Esophagus muscularis mucosa (tissue), 4 donors: ENCODE measurements around the gene VAMP4. TPM values are rescaled to one million over a fixed set of nuclear protein-coding genes. Genes with fewer than 3 reads are reported as not detected.
A peak's percentile ranks its signal among the peaks of the same experiment; 100 is the strongest.

Experiments
- DNase-seq: peaks from one replicate; pipeline ENCODE4 v3.0.0-alpha.2; 2017; ENCODE audit errors: extremely low spot score
- H3K27ac ChIP-seq, 4 donors: fragments of 200-600 bp; sonication (generic); replicated peaks in 1 of 4; 1 replicate in 3 of 4; 2 replicates in 1 of 4; pipeline ENCODE4 v1.5.1; 2016 to 2019; ENCODE audit warnings: mild to moderate bottlenecking in 1 of 4
- H3K27me3 ChIP-seq, 4 donors: fragments of 200-600 bp; sonication (generic); one replicate each; pipeline versions ENCODE4 v1.5.1 to v1.6.0; 2016 to 2019
- H3K36me3 ChIP-seq, 4 donors: fragments of 200-600 bp; sonication (generic); one replicate each; pipeline ENCODE4 v1.5.1; 2016 to 2019
- H3K4me1 ChIP-seq, 4 donors: fragments of 200-600 bp; sonication (generic); one replicate each; pipeline ENCODE4 v1.5.1; 2016 to 2019
- H3K4me3 ChIP-seq, 4 donors: fragments of 200-600 bp; sonication (generic); 1 replicate in 2 of 4; 2 replicates in 2 of 4; pipeline ENCODE4 v1.5.1; 2016 to 2019; ENCODE audit warnings: mild to moderate bottlenecking in 4 of 4, moderate library complexity in 1 of 4
- H3K9me3 ChIP-seq, 4 donors: fragments of 200-600 bp; sonication (generic); 1 replicate in 3 of 4; 2 replicates in 1 of 4; pipeline ENCODE4 v1.5.1; 2016 to 2019
- EP300 ChIP-seq: sonication (generic); formaldehyde crosslinking; IDR thresholded peaks from one replicate; pipeline ENCODE4 v1.6.1; 2017; ENCODE audit warnings: antibody characterized with exemption
- POLR2A ChIP-seq: fragments of 450-650 bp; IDR thresholded peaks from one replicate; pipeline ENCODE4 v1.6.1; 2017; ENCODE audit warnings: antibody characterized with exemption, moderate library complexity, mild to moderate bottlenecking, low read depth
- POLR2AphosphoS5 ChIP-seq, 2 donors: sonication (generic); formaldehyde crosslinking; IDR thresholded peaks; one replicate each; pipeline ENCODE4 v1.6.1; 2017; ENCODE audit warnings: antibody characterized with exemption in 2 of 2
- WGBS: methylation state at CpG from one replicate; pipeline ENCODE4 v1.1.5; 2018; 5-methylcytosine and 5-hydroxymethylcytosine counted together
- intact Hi-C: fragments of 100-400 bp; cut with DNase I; formaldehyde crosslinking; loops from one replicate; pipeline ENCODE4 v1.15.1; 2023
- total RNA-seq, 4 donors: library from RNA; depleted of rRNA; stranded (reverse); fragments of >200 nt; gene quantifications; one replicate each; pipeline versions ENCODE4 v1.1.0 to v1.2.1, GENCODE V29; 2016
- TF ChIP-seq, protein P1 (sequence below), 3 experiments: fragments of 200-600 bp in 2 of 3; fragments of 450-650 bp in 1 of 3; sonication (generic) in 2 of 3; IDR thresholded peaks; one replicate each; pipeline ENCODE4 v1.5.1; 2017 to 2019; ENCODE audit warnings: antibody characterized with exemption in 3 of 3, mild to moderate bottlenecking in 2 of 3, moderate library complexity in 1 of 3

VAMP4 gene
- total RNA-seq, result 10 to 100 TPM; 14.2 to 19.9 (median 16.1) TPM

DNA sequence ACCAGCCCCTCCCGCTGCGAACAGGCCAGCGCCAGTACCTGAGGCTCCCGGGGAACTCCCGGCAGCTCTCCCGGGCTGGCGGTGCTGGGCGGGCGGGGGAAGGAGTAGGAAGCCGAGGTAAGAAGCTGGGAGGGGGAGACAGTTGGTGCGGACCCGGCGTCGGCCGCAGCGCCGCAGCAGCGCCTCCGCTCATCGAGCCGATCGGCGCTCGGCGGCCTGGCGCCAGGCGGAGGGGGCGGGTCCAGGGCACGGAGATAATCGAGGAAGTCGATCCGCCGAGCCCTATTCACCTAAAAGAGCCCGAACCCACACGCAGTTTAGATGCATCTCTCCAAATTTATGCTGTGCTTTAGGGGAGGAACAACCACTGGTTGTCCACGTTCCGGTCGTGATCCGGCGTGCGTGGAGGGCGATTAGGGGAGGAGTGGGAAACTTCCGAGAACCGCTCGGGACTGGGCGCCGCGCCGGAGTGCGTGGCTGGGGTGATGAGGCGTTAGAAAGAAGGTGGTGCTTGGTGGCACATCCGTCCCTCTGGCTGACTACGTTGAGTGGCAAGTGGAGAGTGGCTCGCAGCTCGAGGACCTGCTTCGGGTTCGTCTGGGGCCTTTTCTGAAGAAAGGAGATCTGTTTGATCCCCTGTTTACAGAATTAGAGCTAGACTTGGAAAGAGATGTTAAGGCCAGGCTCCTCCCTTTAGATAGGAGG is at the start of gene VAMP4:
Gene VAMP4, minus strand, starts transcription at position 194 of the 705 bp plus-strand sequence. CDS start 3,651 bp downstream, outside the sequence.
- DNase-seq, result peak; percentile 96
- Histone ChIP-seq H3K4me3 (peak within 1 kb of the TSS; percentile 85 to 93 (median 90)), H3K27ac (peak within 1 kb of the TSS; percentile 96 to 98 (median 97)), H3K36me3 (peaks cover 2 to 13% (median 9%) of the 10 kb centered on the region in 4 donors), H3K27me3 (no peaks in the 10 kb centered on the region), H3K9me3 (no peaks in the 10 kb centered on the region), H3K4me1 (peaks cover 28 to 44% (median 36%) of the 10 kb centered on the region in 4 donors)
- WGBS, result 2% methylated on average over 43 of the region's 57 CpGs
- TF ChIP-seq EP300, result no peak
- TF ChIP-seq, protein P1, sequence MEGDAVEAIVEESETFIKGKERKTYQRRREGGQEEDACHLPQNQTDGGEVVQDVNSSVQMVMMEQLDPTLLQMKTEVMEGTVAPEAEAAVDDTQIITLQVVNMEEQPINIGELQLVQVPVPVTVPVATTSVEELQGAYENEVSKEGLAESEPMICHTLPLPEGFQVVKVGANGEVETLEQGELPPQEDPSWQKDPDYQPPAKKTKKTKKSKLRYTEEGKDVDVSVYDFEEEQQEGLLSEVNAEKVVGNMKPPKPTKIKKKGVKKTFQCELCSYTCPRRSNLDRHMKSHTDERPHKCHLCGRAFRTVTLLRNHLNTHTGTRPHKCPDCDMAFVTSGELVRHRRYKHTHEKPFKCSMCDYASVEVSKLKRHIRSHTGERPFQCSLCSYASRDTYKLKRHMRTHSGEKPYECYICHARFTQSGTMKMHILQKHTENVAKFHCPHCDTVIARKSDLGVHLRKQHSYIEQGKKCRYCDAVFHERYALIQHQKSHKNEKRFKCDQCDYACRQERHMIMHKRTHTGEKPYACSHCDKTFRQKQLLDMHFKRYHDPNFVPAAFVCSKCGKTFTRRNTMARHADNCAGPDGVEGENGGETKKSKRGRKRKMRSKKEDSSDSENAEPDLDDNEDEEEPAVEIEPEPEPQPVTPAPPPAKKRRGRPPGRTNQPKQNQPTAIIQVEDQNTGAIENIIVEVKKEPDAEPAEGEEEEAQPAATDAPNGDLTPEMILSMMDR (IDR thresholded peaks at IDR 0.05), result no peak
- TF ChIP-seq POLR2A, result peak; percentile 88
- TF ChIP-seq POLR2AphosphoS5 (IDR thresholded peaks at IDR 0.05), result peak; percentile 94 to 99
- intact Hi-C loops, result loop anchor here (2.0 kb wide), 1 partner anchor 39 kb away; the partner anchor contains the start of gene METTL13

DNA sequence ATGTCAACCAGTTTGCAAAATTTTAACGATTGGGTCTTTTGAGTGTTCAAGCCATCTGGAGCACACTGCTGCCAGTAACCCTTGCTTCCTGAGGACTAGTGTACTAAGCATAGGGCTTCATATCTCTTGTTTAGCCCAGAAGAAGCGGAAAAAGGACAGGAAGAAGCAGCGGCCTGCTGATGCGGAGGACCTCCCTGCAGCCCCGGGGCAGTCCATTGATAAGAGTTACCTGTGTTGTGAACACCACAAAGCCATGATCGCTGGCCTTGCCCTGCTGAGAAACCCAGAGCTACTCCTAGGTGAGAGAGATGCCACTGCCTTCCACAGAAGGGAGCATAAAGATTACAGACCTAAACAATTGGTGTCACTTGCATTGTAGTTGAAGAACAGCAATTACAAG is 48.5 kb upstream of the VAMP4 start:
- TF ChIP-seq, protein P1 (IDR thresholded peaks at IDR 0.05), result no peak
- TF ChIP-seq POLR2AphosphoS5 (IDR thresholded peaks at IDR 0.05) (no peak), EP300 (no peak), POLR2A (no peak)
- H3K36me3 ChIP-seq, result peaks cover 59 to 100% (median 98%) of the 10 kb centered on the region in 4 donors
- H3K9me3 ChIP-seq, result no peaks in the 10 kb centered on the region
- 88% methylated on average over 6 of the region's 6 CpGs for WGBS
- H3K4me3 ChIP-seq, result no peak overlapping the region
- no peaks in the 10 kb centered on the region for H3K27me3 ChIP-seq
- H3K27ac ChIP-seq, result no peak overlapping the region
- DNase-seq, result no peak
- H3K4me1 ChIP-seq, result peaks cover 4 to 11% (median 8%) of the 10 kb centered on the region in 4 donors
- intact Hi-C loops, result no loop called here

- Histone ChIP-seq H3K27ac (no peak overlapping the region), H3K36me3 (peaks cover 48 to 100% (median 97%) of the 10 kb centered on the region in 4 donors), H3K9me3 (no peaks in the 10 kb centered on the region), H3K4me1 (peaks cover 15 to 27% (median 24%) of the 10 kb centered on the region in 4 donors), H3K4me3 (no peak overlapping the region), H3K27me3 (no peaks in the 10 kb centered on the region)
- TF ChIP-seq, protein P1 (IDR thresholded peaks at IDR 0.05), result no peak
- TF ChIP-seq EP300 (no peak), POLR2A (no peak), POLR2AphosphoS5 (IDR thresholded peaks at IDR 0.05) (no peak)
- no peak for DNase-seq
- intact Hi-C loops, result no loop called here
- 82% methylated on average over 5 of the region's 5 CpGs for WGBS
These were observed 46.8 kb upstream of the VAMP4 start for GRCh38 chr1:171788696-171789095.

GRCh38 chr1:171787686-171788480 is 46.0 kb upstream of the VAMP4 start:
- WGBS, result 96% methylated on average over 15 of the region's 15 CpGs
- H3K4me1 ChIP-seq, result peaks cover 16 to 35% (median 32%) of the 10 kb centered on the region in 4 donors
- no peaks in the 10 kb centered on the region for H3K9me3 ChIP-seq
- H3K4me3 ChIP-seq, result no peak overlapping the region
- no peaks in the 10 kb centered on the region for H3K27me3 ChIP-seq
- intact Hi-C loops, result no loop called here
- H3K36me3 ChIP-seq, result peaks cover 48 to 95% (median 92%) of the 10 kb centered on the region in 4 donors
- TF ChIP-seq POLR2A (no peak), EP300 (no peak), POLR2AphosphoS5 (IDR thresholded peaks at IDR 0.05) (no peak)
- DNase-seq, result no peak
- no peak overlapping the region for H3K27ac ChIP-seq

DNA sequence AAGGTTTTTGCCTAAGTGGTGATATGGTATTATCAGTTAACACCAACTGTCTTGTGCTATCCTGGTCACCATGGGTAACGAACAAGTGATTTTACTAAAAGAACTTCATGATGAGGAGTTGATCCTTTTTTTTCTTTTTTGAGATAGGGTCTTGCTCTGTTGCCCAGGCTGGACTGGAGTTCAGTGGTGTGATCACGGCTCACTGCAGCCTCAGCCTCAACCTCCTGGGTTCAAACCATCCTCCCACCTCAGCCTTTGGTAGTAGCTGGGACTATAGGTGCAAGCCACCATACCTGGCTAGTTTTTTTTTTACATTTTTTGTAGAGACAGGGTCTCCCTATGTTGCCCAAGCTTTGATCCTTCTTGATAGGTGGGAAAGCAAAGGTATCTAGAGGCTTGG is 44.7 kb upstream of the VAMP4 start:
- Histone ChIP-seq H3K4me3 (no peak overlapping the region), H3K27me3 (no peaks in the 10 kb centered on the region), H3K36me3 (peaks cover 43 to 81% (median 78%) of the 10 kb centered on the region in 4 donors), H3K4me1 (peaks cover 23 to 45% (median 42%) of the 10 kb centered on the region in 4 donors), H3K27ac (no peak overlapping the region), H3K9me3 (no peaks in the 10 kb centered on the region)
- intact Hi-C loops, result no loop called here
- 90% methylated on average over 2 of the region's 2 CpGs for WGBS
- DNase-seq, result no peak
- TF ChIP-seq POLR2AphosphoS5 (IDR thresholded peaks at IDR 0.05) (no peak), EP300 (no peak), POLR2A (no peak)
- TF ChIP-seq, protein P1 (IDR thresholded peaks at IDR 0.05), result no peak
